ENCODE data around the gene RASSF1.

- no peak for TF ChIP-seq CTCF (IDR thresholded peaks at IDR 0.05; ENCODE audit: extremely low read depth in 1 of 2, insufficient read depth in 1 of 2, low read depth in 1 of 2, low read length in 2 of 2)
- no peak for TF ChIP-seq JUN (IDR thresholded peaks at IDR 0.05; ENCODE audit: borderline replicate concordance, insufficient read depth, insufficient read length, low read depth)
- no peak for TF ChIP-seq POLR2A (IDR thresholded peaks at IDR 0.05; ENCODE audit: low read depth, low read length)
- TF ChIP-seq EZH2 (IDR thresholded peaks at IDR 0.05; ENCODE audit: borderline replicate concordance, low read depth, low read length, severe bottlenecking) = no peak
- no peak for TF ChIP-seq GATA2 (IDR thresholded peaks at IDR 0.05; ENCODE audit: insufficient read depth, insufficient read length, low read depth, low read length)
- no peak for TF ChIP-seq MAX (IDR thresholded peaks at IDR 0.05; ENCODE audit: insufficient read depth, insufficient read length)
Observed at GRCh38 chr3:50287262-50287661, 53.4 kb downstream of the RASSF1 start.

Measured in endothelial cell of umbilical vein (primary cell).